HEK293 (cell line): Measurements from ENCODE around the gene SLAIN2.

Experiments used
- SETDB1 ChIP-seq: IDR thresholded peaks from one replicate; pipeline ENCODE4 v1.6.1; 2017; ENCODE audit warnings: mild to moderate bottlenecking, low read length, moderate library complexity, mixed read lengths; ENCODE audit not compliant: insufficient read length
- ZNF140 ChIP-seq: fragments of 450-650 bp; formaldehyde crosslinking; IDR thresholded peaks from 2 replicates; pipeline ENCODE4 v1.5.1; 2016; ENCODE audit warnings: missing biosample characterization, missing genetic modification characterization
- ZNF274 ChIP-seq, 2 experiments: fragments of 200-500 bp in 1 of 2; fragments of 450-650 bp in 1 of 2; sonication (Bioruptor generic) in 1 of 2; formaldehyde crosslinking in 1 of 2; IDR thresholded peaks; 2 replicates each; pipeline versions ENCODE4 v1.5.1 to v1.6.1; 2014 to 2016; ENCODE audit warnings: borderline replicate concordance in 1 of 2, inconsistent platforms in 1 of 2, low read length in 1 of 2, missing biosample characterization in 1 of 2, missing genetic modification characterization in 1 of 2
- TF ChIP-seq, protein P1 (sequence below): fragments of 450-650 bp; formaldehyde crosslinking; IDR thresholded peaks from 2 replicates; pipeline ENCODE4 v1.5.1; 2016; ENCODE audit warnings: missing biosample characterization, missing genetic modification characterization

DNA sequence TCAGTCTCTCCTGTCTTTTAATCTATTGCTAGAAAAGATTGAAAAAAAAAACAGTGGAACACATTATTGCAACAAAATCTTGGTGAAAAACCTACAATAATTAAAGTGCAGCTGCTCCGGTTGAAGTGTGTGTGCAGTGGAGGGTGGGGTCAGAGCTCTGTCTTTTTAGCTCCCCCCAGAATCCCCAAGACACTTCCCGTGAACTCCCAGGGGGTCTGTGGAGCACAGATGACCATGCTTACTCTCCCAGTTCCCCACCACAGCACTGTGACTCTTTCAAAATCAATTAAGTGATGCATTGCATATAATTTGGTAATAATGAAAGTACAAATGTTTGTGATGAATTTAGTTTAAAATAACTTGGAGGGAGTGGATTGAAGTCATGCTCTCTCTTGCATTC lies 126.1 kb downstream of the SLAIN2 start:
- TF ChIP-seq, protein P1, sequence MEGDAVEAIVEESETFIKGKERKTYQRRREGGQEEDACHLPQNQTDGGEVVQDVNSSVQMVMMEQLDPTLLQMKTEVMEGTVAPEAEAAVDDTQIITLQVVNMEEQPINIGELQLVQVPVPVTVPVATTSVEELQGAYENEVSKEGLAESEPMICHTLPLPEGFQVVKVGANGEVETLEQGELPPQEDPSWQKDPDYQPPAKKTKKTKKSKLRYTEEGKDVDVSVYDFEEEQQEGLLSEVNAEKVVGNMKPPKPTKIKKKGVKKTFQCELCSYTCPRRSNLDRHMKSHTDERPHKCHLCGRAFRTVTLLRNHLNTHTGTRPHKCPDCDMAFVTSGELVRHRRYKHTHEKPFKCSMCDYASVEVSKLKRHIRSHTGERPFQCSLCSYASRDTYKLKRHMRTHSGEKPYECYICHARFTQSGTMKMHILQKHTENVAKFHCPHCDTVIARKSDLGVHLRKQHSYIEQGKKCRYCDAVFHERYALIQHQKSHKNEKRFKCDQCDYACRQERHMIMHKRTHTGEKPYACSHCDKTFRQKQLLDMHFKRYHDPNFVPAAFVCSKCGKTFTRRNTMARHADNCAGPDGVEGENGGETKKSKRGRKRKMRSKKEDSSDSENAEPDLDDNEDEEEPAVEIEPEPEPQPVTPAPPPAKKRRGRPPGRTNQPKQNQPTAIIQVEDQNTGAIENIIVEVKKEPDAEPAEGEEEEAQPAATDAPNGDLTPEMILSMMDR (tag by site-specific recombination), result no peak
- no peak for TF ChIP-seq ZNF140 (tag by site-specific recombination)
- no peak for TF ChIP-seq SETDB1
- no peak for TF ChIP-seq ZNF274 (IDR thresholded peaks at IDR 0.05; ENCODE audit: low read length)
- no peak for TF ChIP-seq ZNF274 (tag by site-specific recombination; IDR thresholded peaks at IDR 0.05; ENCODE audit: borderline replicate concordance)
